ENCODE results near the gene HSPA12B. TPM values are rescaled to one million over a fixed set of nuclear protein-coding genes. Genes with fewer than 3 reads are reported as not detected.

The HSPA12B gene
- total and polyA plus RNA-seq, 2 of the 13 experiments (the other 11 are each of a cell fraction or from before 2014, with no cell fraction given) = 0.01 TPM; not detected in 1

DNA sequence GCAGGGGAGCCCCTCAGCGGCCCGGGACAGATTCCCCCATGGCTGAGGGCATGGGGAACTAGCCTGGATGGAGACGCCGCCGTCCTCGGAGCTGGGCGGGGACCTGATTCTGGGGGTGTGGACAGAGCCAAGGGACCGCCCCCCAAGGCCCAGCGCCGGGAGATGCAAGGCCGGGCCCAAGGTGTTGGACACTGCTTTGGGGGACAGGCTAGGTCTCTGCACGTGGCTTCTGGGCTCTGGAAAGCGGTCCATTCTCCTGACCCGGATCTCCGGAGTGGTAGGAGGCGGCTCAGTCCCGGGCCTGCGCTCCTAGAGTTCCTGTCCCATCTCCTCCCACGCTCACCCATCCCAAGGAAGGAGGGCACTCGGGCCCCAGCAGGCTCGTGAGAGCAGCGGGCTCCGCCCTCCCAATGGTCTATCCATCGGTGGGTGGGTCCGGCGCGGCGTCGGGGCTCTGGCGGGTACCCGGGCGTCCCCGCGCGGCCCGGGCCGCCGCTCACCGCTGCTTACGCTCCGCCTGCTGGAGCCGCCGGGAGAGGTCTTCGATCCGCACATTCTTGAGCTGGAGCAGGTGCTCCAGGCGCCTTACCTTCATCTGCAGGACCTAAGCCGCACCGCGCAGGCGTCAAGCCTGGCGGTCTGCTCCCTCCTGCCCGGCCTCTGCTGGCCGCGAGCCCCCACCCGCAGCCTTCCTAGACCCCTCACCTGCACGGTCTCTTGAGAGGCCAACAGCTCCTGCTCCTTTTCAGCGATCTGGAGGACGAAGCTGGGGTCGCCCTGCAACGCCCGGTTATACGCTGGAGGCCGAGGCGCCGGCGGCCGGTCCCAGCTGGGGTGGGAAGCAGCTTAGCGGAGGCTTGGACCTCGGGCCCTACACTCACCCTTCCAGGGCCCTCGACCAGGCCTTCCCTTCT, 45.5 kb downstream of the HSPA12B start (continued):
- TF ChIP-seq, protein P1, sequence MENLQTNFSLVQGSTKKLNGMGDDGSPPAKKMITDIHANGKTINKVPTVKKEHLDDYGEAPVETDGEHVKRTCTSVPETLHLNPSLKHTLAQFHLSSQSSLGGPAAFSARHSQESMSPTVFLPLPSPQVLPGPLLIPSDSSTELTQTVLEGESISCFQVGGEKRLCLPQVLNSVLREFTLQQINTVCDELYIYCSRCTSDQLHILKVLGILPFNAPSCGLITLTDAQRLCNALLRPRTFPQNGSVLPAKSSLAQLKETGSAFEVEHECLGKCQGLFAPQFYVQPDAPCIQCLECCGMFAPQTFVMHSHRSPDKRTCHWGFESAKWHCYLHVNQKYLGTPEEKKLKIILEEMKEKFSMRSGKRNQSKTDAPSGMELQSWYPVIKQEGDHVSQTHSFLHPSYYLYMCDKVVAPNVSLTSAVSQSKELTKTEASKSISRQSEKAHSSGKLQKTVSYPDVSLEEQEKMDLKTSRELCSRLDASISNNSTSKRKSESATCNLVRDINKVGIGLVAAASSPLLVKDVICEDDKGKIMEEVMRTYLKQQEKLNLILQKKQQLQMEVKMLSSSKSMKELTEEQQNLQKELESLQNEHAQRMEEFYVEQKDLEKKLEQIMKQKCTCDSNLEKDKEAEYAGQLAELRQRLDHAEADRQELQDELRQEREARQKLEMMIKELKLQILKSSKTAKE (CRISPR knock-in tag; IDR thresholded peaks at IDR 0.05; ENCODE audit: borderline replicate concordance) = no peak
- TF ChIP-seq ARNT (IDR thresholded peaks at IDR 0.05) (no peak), ETV6 (CRISPR knock-in tag; conservative IDR thresholded peaks at IDR 0.05) (no peak), ZNF562 (CRISPR knock-in tag; IDR thresholded peaks at IDR 0.05; ENCODE audit: borderline replicate concordance) (no peak), KDM6A (CRISPR knock-in tag; IDR thresholded peaks at IDR 0.05; ENCODE audit: low read depth) (no peak), RORA (CRISPR knock-in tag; IDR thresholded peaks at IDR 0.05) (no peak), SNAPC2 (CRISPR knock-in tag; IDR thresholded peaks at IDR 0.05) (no peak), ZNF543 (CRISPR knock-in tag; IDR thresholded peaks at IDR 0.05) (no peak), ZNF326 (CRISPR knock-in tag; IDR thresholded peaks at IDR 0.05; ENCODE audit: borderline replicate concordance) (no peak), PHF5A (CRISPR knock-in tag; IDR thresholded peaks at IDR 0.05; ENCODE audit: low read depth, unreplicated experiment) (no peak), ZNF589 (CRISPR knock-in tag; conservative IDR thresholded peaks at IDR 0.05) (no peak), ISL2 (CRISPR knock-in tag; IDR thresholded peaks at IDR 0.05) (0 out of 2 replicates have a peak, but pooled peaks have one; percentile 24), IKZF4 (CRISPR knock-in tag; IDR thresholded peaks at IDR 0.05; ENCODE audit: borderline replicate concordance, low read depth, not compliant biosample characterization) (peak; percentile 82), CAMTA2 (CRISPR knock-in tag; IDR thresholded peaks at IDR 0.05; ENCODE audit: borderline replicate concordance) (no peak), ATAD3A (CRISPR knock-in tag; IDR thresholded peaks at IDR 0.05) (no peak), POGK (CRISPR knock-in tag; conservative IDR thresholded peaks at IDR 0.05) (no peak), HMG20A (CRISPR knock-in tag; IDR thresholded peaks at IDR 0.05; ENCODE audit: borderline replicate concordance) (no peak), SNAPC5 (CRISPR knock-in tag; IDR thresholded peaks at IDR 0.05; ENCODE audit: borderline replicate concordance) (no peak), ZC3H13 (CRISPR knock-in tag; IDR thresholded peaks at IDR 0.05) (no peak), NFYB (CRISPR knock-in tag; IDR thresholded peaks at IDR 0.05) (no peak), FOSL1 (CRISPR knock-in tag; IDR thresholded peaks at IDR 0.05; ENCODE audit: borderline replicate concordance) (no peak), FOXA3 (CRISPR knock-in tag; IDR thresholded peaks at IDR 0.05) (peak; percentile 15; the same call in 1 of the 2 replicates), ZBTB20 (CRISPR knock-in tag; IDR thresholded peaks at IDR 0.05; ENCODE audit: borderline replicate concordance, low read depth) (no peak), MED1 (CRISPR knock-in tag; IDR thresholded peaks at IDR 0.05) (no peak), ZNF546 (CRISPR knock-in tag; conservative IDR thresholded peaks at IDR 0.05) (no peak; the same call in 1 of the 2 replicates), ZSCAN25 (CRISPR knock-in tag; IDR thresholded peaks at IDR 0.05) (peak; percentile 6; the same call in 1 of the 2 replicates), FOXK1 (CRISPR knock-in tag; IDR thresholded peaks at IDR 0.05; ENCODE audit: borderline replicate concordance, low read depth) (no peak), ZNF34 (CRISPR knock-in tag; IDR thresholded peaks at IDR 0.05; ENCODE audit: borderline replicate concordance) (0 out of 2 replicates have a peak, but pooled peaks have one; percentile 62)

Measured in HepG2 (cell line).